ENCODE measurements around the gene IL17RD.

The IL17RD gene

GRCh38 chr3:57164657-57165573, at the start of gene IL17RD:
Gene IL17RD (minus strand): TSS chr3:57165353. CDS start chr3:57165286, 67 bp downstream.
- peak; percentile 25 to 30 for DNase-seq

GRCh38 chr3:57206423-57206822, 41.3 kb upstream of the IL17RD start:
- DNase-seq = no peak

GRCh38 chr3:57199895-57200297, 34.7 kb upstream of the IL17RD start, which contains the start of gene HESX1:
Gene HESX1 (minus strand): TSS chr3:57199978. CDS start chr3:57199918, 60 bp downstream.
- no peak for DNase-seq

- DNase-seq = no peak
Measured at GRCh38 chr3:57194641-57195040, 29.5 kb upstream of the IL17RD start.

GRCh38 chr3:57192028-57192427, 26.9 kb upstream of the IL17RD start:
- DNase-seq = no peak

- DNase-seq = no peak
Measured at GRCh38 chr3:57184526-57184925, 19.4 kb upstream of the IL17RD start.

GRCh38 chr3:57179580-57180410, 14.6 kb upstream of the IL17RD start:
- DNase-seq = peak; percentile 22 to 49

- DNase-seq = no peak
Measured at GRCh38 chr3:57176045-57176444, 10.9 kb upstream of the IL17RD start.

- no peak for DNase-seq
Measured at GRCh38 chr3:57173687-57174086, 8.5 kb upstream of the IL17RD start.

GRCh38 chr3:57170946-57171345, 5.8 kb upstream of the IL17RD start:
- DNase-seq = no peak

- peak; percentile 48 to 68 for DNase-seq
Measured at GRCh38 chr3:57169872-57170623, 4.9 kb upstream of the IL17RD start.

- no peak for DNase-seq
Measured at GRCh38 chr3:57169108-57169507, 4.0 kb upstream of the IL17RD start.

- no peak for DNase-seq
Measured at GRCh38 chr3:57168151-57168550, 3.0 kb upstream of the IL17RD start.

- no peak for DNase-seq
Measured at GRCh38 chr3:57166660-57167059, 1.5 kb upstream of the IL17RD start.

- DNase-seq = no peak
Measured at GRCh38 chr3:57165641-57166040, 488 bp upstream of the IL17RD start.

- DNase-seq = no peak
Measured at GRCh38 chr3:57164217-57164656, 916 bp downstream of the IL17RD start.

GRCh38 chr3:57163751-57164150, 1.4 kb downstream of the IL17RD start:
- DNase-seq = no peak

GRCh38 chr3:57161915-57162314, 3.2 kb downstream of the IL17RD start:
- DNase-seq = no peak

GRCh38 chr3:57160765-57161538, 4.2 kb downstream of the IL17RD start:
- DNase-seq = no peak

GRCh38 chr3:57160076-57160764, 4.9 kb downstream of the IL17RD start:
- no peak for DNase-seq

All from AML-193 (cell line).